ENCODE measurements around the gene FOXP1. TPM values are rescaled to one million over a fixed set of nuclear protein-coding genes. Genes with fewer than 3 reads are reported as not detected.

FOXP1 gene
- total RNA-seq, 1 donor from 2014 or later, result 113 TPM

DNA sequence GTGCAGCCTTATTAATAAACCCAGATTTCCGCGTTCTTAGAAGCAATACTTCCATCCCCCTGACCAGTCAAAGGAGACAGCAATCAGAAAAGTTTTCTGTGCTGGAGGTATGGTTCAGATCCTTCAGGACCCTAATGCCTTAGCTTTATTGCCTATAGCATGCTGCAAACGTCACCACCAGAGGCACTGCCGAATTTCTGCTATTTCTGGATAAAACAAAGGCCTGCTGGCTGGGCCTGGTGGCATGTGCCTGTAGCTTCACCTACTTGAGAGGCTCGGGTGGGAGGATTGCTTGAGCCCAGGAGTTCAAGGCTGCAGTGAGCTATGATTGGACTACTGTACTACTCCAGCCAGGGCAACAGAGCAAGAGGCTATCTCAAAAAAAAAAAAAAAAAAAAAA, 407.2 kb downstream of the FOXP1 start:
- Mint-ChIP-seq H3K4me1 (ENCODE audit: unreplicated experiment) (peaks cover 42% of the 10 kb centered on the region), H3K4me3 (no peak overlapping the region), H3K9me3 (no peaks in the 10 kb centered on the region), H3K27ac (no peak overlapping the region), H3K36me3 (peaks cover 14% of the 10 kb centered on the region), H3K27me3 (no peaks in the 10 kb centered on the region)
- no peak for DNase-seq (ENCODE audit: extremely low spot score, unreplicated experiment)
- TF ChIP-seq, protein P1, sequence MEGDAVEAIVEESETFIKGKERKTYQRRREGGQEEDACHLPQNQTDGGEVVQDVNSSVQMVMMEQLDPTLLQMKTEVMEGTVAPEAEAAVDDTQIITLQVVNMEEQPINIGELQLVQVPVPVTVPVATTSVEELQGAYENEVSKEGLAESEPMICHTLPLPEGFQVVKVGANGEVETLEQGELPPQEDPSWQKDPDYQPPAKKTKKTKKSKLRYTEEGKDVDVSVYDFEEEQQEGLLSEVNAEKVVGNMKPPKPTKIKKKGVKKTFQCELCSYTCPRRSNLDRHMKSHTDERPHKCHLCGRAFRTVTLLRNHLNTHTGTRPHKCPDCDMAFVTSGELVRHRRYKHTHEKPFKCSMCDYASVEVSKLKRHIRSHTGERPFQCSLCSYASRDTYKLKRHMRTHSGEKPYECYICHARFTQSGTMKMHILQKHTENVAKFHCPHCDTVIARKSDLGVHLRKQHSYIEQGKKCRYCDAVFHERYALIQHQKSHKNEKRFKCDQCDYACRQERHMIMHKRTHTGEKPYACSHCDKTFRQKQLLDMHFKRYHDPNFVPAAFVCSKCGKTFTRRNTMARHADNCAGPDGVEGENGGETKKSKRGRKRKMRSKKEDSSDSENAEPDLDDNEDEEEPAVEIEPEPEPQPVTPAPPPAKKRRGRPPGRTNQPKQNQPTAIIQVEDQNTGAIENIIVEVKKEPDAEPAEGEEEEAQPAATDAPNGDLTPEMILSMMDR (conservative IDR thresholded peaks at IDR 0.05), result peak; percentile 17

GRCh38 chr3:71175691-71176365, 407.7 kb downstream of the FOXP1 start:
- Mint-ChIP-seq H3K9me3 (no peaks in the 10 kb centered on the region), H3K27ac (peak overlapping the region; percentile 5), H3K27me3 (no peaks in the 10 kb centered on the region), H3K36me3 (peaks cover 12% of the 10 kb centered on the region), H3K4me1 (ENCODE audit: unreplicated experiment) (peaks cover 42% of the 10 kb centered on the region), H3K4me3 (no peak overlapping the region)
- DNase-seq (ENCODE audit: extremely low spot score, unreplicated experiment), result no peak
- TF ChIP-seq, protein P1 (conservative IDR thresholded peaks at IDR 0.05), result no peak

- H3K4me3 Mint-ChIP-seq, result no peak overlapping the region
- no peaks in the 10 kb centered on the region for H3K27me3 Mint-ChIP-seq
- H3K4me1 Mint-ChIP-seq (ENCODE audit: unreplicated experiment), result peaks cover 55% of the 10 kb centered on the region
- H3K36me3 Mint-ChIP-seq, result peaks cover 6% of the 10 kb centered on the region
- DNase-seq (ENCODE audit: extremely low spot score, unreplicated experiment), result no peak
- H3K9me3 Mint-ChIP-seq, result no peaks in the 10 kb centered on the region
- TF ChIP-seq, protein P1 (conservative IDR thresholded peaks at IDR 0.05), result no peak
- no peak overlapping the region for H3K27ac Mint-ChIP-seq
Measured at GRCh38 chr3:71172951-71173350, 410.6 kb downstream of the FOXP1 start.

DNA sequence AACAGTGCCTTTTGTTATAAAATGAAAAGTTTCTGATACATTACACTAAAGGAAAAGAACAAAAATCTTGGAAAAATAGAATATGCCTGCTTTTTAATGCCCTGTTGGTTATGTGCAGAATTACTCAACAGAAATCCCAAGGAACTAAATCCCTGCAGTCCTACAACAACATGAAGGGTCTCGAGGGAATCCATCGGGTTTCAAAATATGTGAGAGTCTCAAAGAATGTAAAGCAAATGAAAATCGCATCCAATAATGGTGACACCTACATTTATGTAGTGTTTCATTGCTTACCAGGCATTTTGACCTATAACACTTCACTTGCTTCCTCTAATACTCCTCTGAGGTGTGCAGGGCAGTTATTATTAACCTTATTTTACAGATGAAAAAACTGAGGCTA, 411.3 kb downstream of the FOXP1 start:
- no peaks in the 10 kb centered on the region for H3K9me3 Mint-ChIP-seq
- H3K4me3 Mint-ChIP-seq, result no peak overlapping the region
- TF ChIP-seq, protein P1 (conservative IDR thresholded peaks at IDR 0.05), result peak; percentile 29
- no peak for DNase-seq (ENCODE audit: extremely low spot score, unreplicated experiment)
- no peaks in the 10 kb centered on the region for H3K27me3 Mint-ChIP-seq
- H3K27ac Mint-ChIP-seq, result no peak overlapping the region
- peaks cover 2% of the 10 kb centered on the region for H3K36me3 Mint-ChIP-seq
- H3K4me1 Mint-ChIP-seq (ENCODE audit: unreplicated experiment), result peaks cover 54% of the 10 kb centered on the region

DNA sequence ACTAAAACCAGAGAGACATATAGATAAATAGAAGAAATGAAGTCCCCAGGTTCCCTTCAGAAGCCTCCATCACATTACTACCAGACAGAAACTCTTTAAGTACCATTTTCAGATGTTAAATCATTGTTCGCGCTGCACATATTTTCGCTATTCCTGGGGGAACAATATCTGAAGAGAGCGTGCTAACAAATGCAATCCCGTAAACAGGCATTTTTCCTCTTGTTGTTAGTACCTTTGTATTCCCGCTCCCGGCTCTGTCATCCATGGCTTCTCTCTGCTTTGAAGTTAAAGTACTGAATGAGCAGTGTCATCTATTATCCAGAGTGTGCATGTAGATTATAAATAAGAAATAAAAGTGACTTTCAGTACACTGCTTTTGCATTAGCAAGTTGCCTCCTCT, 412.3 kb downstream of the FOXP1 start:
- Mint-ChIP-seq H3K36me3 (peaks cover 7% of the 10 kb centered on the region), H3K4me1 (ENCODE audit: unreplicated experiment) (peaks cover 60% of the 10 kb centered on the region), H3K27ac (no peak overlapping the region), H3K27me3 (no peaks in the 10 kb centered on the region), H3K4me3 (no peak overlapping the region), H3K9me3 (no peaks in the 10 kb centered on the region)
- TF ChIP-seq, protein P1 (conservative IDR thresholded peaks at IDR 0.05), result no peak
- no peak for DNase-seq (ENCODE audit: extremely low spot score, unreplicated experiment)

Data from type B pancreatic cell (in vitro differentiated cells).